HepG2 (cell line): ENCODE measurements around the gene AQP9. TPM values are rescaled to one million over a fixed set of nuclear protein-coding genes. Genes with fewer than 3 reads are reported as not detected.

ENCODE experiments used
- ATAC-seq: fragments of 200-7000 bp; cut with Tn5 transposase; 3 replicates; pipeline ENCODE4 v1.9.1; 2020; ENCODE audit warnings: mild to moderate bottlenecking, moderate library complexity
- BruUV-seq: library from RNA; stranded (reverse); fragments of 400-500 nt; replicated peaks from 2 replicates; lab custom pipeline; 2021; lab: Mats Ljungman, UMichigan
- CTCF ChIA-PET: fragments of 300-600 bp; formaldehyde crosslinking; extraction: SDS; loops from one replicate; lab custom pipeline; 2021; ENCODE audit warnings: low total read pairs, inconsistent platforms, low intra/inter-chr PET ratio; lab: Yijun Ruan, JAX
- POLR2A ChIA-PET: fragments of 350-600 bp; sonication (Branson Sonifier 250); formaldehyde crosslinking; loops from one replicate; lab custom pipeline; 2020; ENCODE audit warnings: antibody characterized with exemption, inconsistent platforms; lab: Yijun Ruan, JAX
- DNase-seq: peaks from one replicate; pipeline ENCODE4 v3.0.0-alpha.2; 2015; ENCODE audit warnings: low spot score
- FAIRE-seq: peaks from 3 replicates; lab custom pipeline; 2011; peaks lifted over from hg19 to GRCh38; lab: Jason Lieb, UNC
- H2AFZ ChIP-seq: one replicate; pipeline ENCODE4 v1.6.1; 2011; ENCODE audit warnings: low read length, inconsistent platforms
- H3K27ac ChIP-seq: fragments of 300-600 bp; 3 replicates; pipeline ENCODE4 v1.8.0; 2011; ENCODE audit warnings: mixed run types, mild to moderate bottlenecking, mixed read lengths, low read length, inconsistent platforms; ENCODE audit not compliant: insufficient read depth; ENCODE audit errors: extremely low read length
- H3K27me3 ChIP-seq, 2 experiments: fragments of 200-600 bp in 1 of 2; 2 replicates in 1 of 2; 3 replicates in 1 of 2; pipeline versions ENCODE4 v1.6.0 to v1.8.0; 2011; ENCODE audit warnings: low read length in 2 of 2, mild to moderate bottlenecking in 2 of 2, moderate library complexity in 2 of 2, inconsistent platforms in 1 of 2; ENCODE audit not compliant: insufficient read depth in 2 of 2, control insufficient read depth in 1 of 2
- H3K36me3 ChIP-seq, 2 experiments: fragments of 200-600 bp in 1 of 2; replicated peaks in 1 of 2; 2 replicates in 1 of 2; 3 replicates in 1 of 2; pipeline versions ENCODE4 v1.5.1 to v1.8.0; 2011; ENCODE audit warnings: low read length in 2 of 2, inconsistent platforms in 1 of 2; ENCODE audit not compliant: insufficient read depth in 2 of 2, control insufficient read depth in 1 of 2
- H3K4me1 ChIP-seq: 2 replicates; pipeline ENCODE4 v1.5.1; 2012; ENCODE audit warnings: low read length, inconsistent platforms; ENCODE audit not compliant: insufficient read depth
- H3K4me2 ChIP-seq: 2 replicates; pipeline ENCODE4 v1.6.0; 2011; ENCODE audit warnings: low read depth, low read length, inconsistent platforms
- H3K4me3 ChIP-seq, 3 experiments: fragments of 200-600 bp in 1 of 3; sonication (generic), shearing (Covaris generic) in 1 of 3; replicated peaks in 1 of 3; 2 replicates each; pipeline ENCODE4 v1.5.1; 2011 to 2016; ENCODE audit warnings: low read length in 3 of 3, inconsistent platforms in 2 of 3, low read depth in 2 of 3, mild to moderate bottlenecking in 2 of 3, control low read depth in 1 of 3, mixed read lengths in 1 of 3; ENCODE audit not compliant: insufficient read depth in 1 of 3
- H3K79me2 ChIP-seq: one replicate; pipeline ENCODE4 v1.6.1; 2011; ENCODE audit warnings: low read length, inconsistent platforms; ENCODE audit not compliant: insufficient read depth
- H3K9ac ChIP-seq: 2 replicates; pipeline ENCODE4 v1.6.0; 2011; ENCODE audit warnings: mild to moderate bottlenecking, low read depth, low read length, inconsistent platforms; ENCODE audit not compliant: insufficient read depth
- H3K9me3 ChIP-seq: 2 replicates; pipeline ENCODE4 v1.5.1; 2012; ENCODE audit warnings: mild to moderate bottlenecking, low read length
- H4K20me1 ChIP-seq: 2 replicates; pipeline ENCODE4 v1.6.0; 2011; ENCODE audit warnings: inconsistent platforms, mild to moderate bottlenecking, low read length, moderate library complexity; ENCODE audit not compliant: insufficient read depth
- ATF4 ChIP-seq, 2 experiments: fragments of 450-650 bp in 1 of 2; sonication (generic) in 1 of 2; formaldehyde crosslinking; IDR thresholded peaks; 2 replicates each; pipeline versions ENCODE4 v1.5.0 to v1.8.0; 2020 to 2022; ENCODE audit warnings: mild to moderate bottlenecking in 1 of 2, missing genetic modification reagents in 1 of 2
- GATAD2A ChIP-seq: IDR thresholded peaks from 2 replicates; pipeline ENCODE4 v1.6.1; 2016
- HHEX ChIP-seq: IDR thresholded peaks from 2 replicates; pipeline ENCODE4 v1.6.1; 2016; ENCODE audit warnings: control low read depth
- ZNF75D ChIP-seq: sonication (generic); formaldehyde crosslinking; IDR thresholded peaks from 2 replicates; pipeline ENCODE4 v1.8.1; 2023; ENCODE audit warnings: missing genetic modification reagents, mild to moderate bottlenecking, borderline replicate concordance
- WGBS: methylation state at CpG from one replicate; pipeline ENCODE4 v1.1.6; 2017; ENCODE audit warnings: low lambda C conversion rate; 5-methylcytosine and 5-hydroxymethylcytosine counted together
- in situ Hi-C: cut with HindIII; loops from 2 replicates; pipeline ENCODE4 v1.10.0; 2017; ENCODE audit warnings: low pct_unique_long_range_greater_than_20kb; ENCODE audit not compliant: extremely low pct_ligation_motif_present
- intact Hi-C: fragments of 100-400 bp; cut with micrococcal nuclease; formaldehyde crosslinking; loops from one replicate; pipeline ENCODE4 v1.10.0; 2022; ENCODE audit not compliant: unreplicated experiment
- polyA plus RNA-seq, 8 experiments: library from polyadenylated mRNA; depleted of rRNA in 3 of 8; stranded (reverse) in 7 of 8; unstranded in 1 of 8; fragments of >200 nt; fragmentation: Illumina TruSeq in 4 of 8; extraction: Trizol in 4 of 8; gene quantifications; 2 replicates each; pipeline versions ENCODE4 v1.2.1 to v1.2.3, GENCODE V29; 2011 to 2016; ENCODE audit warnings: low read depth in 4 of 8, missing spikeins in 1 of 8, mixed read lengths in 1 of 8; ENCODE audit not compliant: insufficient read depth in 1 of 8
- total RNA-seq, 5 experiments: library from RNA; depleted of rRNA; stranded (reverse); fragments of >200 nt; fragmentation: Illumina TruSeq; extraction: Trizol; gene quantifications; 2 replicates each; pipeline ENCODE4 v1.2.3, GENCODE V29; 2016; ENCODE audit warnings: low read depth in 1 of 5

The AQP9 gene
- total and polyA plus RNA-seq, 2 of the 13 experiments (the other 11 are each of a cell fraction or from before 2014, with no cell fraction given), result not detected

- Histone ChIP-seq H3K27ac (no peak overlapping the region), H3K36me3 (no peaks in the 10 kb centered on the region), H2AFZ (no peak overlapping the region), H3K9me3 (no peaks in the 10 kb centered on the region), H3K9ac (no peak overlapping the region), H3K79me2 (no peaks in the 10 kb centered on the region), H3K4me2 (no peak overlapping the region), H3K27me3 (peaks cover 2 to 23% of the 10 kb centered on the region in 2 experiments; a peak in 4 of 5 replicates), H3K4me1 (no peaks in the 10 kb centered on the region), H4K20me1 (no peaks in the 10 kb centered on the region), H3K4me3 (no peak overlapping the region)
- FAIRE-seq, result no peak
- 30% methylated on average over 4 of the region's 6 CpGs for WGBS
- in situ Hi-C loops, result no loop called here
- ChIA-PET CTCF (no interaction called here), POLR2A (no interaction called here)
- no TSS peak for BruUV-seq
- TF ChIP-seq ZNF75D (CRISPR knock-in tag), result no peak
- ATAC-seq, result no peak
- DNase-seq, result no peak
- intact Hi-C loops, result no loop called here
These were observed 3.7 kb downstream of the AQP9 start for GRCh38 chr15:58141894-58142293.

- DNase-seq, result no peak
- no peaks in the 10 kb centered on the region for H4K20me1 ChIP-seq
- H2AFZ ChIP-seq, result no peak overlapping the region
- no peak overlapping the region for H3K9ac ChIP-seq
- WGBS, result 9% methylated on average over 6 of the region's 6 CpGs
- no peaks in the 10 kb centered on the region for H3K79me2 ChIP-seq
- intact Hi-C loops (no loop called here), in situ Hi-C loops (no loop called here)
- H3K27me3 ChIP-seq, result peaks cover 4 to 19% of the 10 kb centered on the region in 2 experiments
- H3K9me3 ChIP-seq, result no peaks in the 10 kb centered on the region
- H3K4me1 ChIP-seq, result no peaks in the 10 kb centered on the region
- H3K4me3 ChIP-seq, result no peak overlapping the region
- ChIA-PET POLR2A (no interaction called here), CTCF (no interaction called here)
- no peak for FAIRE-seq
- no peak overlapping the region for H3K4me2 ChIP-seq
- no peak for ATAC-seq
- no peaks in the 10 kb centered on the region for H3K36me3 ChIP-seq
- no TSS peak for BruUV-seq
- H3K27ac ChIP-seq, result no peak overlapping the region
- TF ChIP-seq HHEX (CRISPR knock-in tag) (no peak), ATF4 (CRISPR knock-in tag; IDR thresholded peaks at IDR 0.05) (0 out of 4 replicates have a peak, but pooled peaks of 1 of the 2 experiments have one; percentile 44), GATAD2A (CRISPR knock-in tag) (no peak)
These were observed 4.8 kb downstream of the AQP9 start for GRCh38 chr15:58142827-58143461.
